ENCODE data around the gene VPS18. TPM values are rescaled to one million over a fixed set of nuclear protein-coding genes. Genes with fewer than 3 reads are reported as not detected.

The VPS18 gene
- total and polyA plus RNA-seq, 2 donors (not counting 3 experiments of a cell fraction or from before 2014, with no cell fraction given), result 29.3 to 32.8 TPM

GRCh38 chr15:40948706-40949473 is 54.6 kb downstream of the VPS18 start:
- Histone ChIP-seq H3K27ac (ENCODE audit: insufficient read depth, low read depth, low read length) (no peak overlapping the region), H3K27me3 (ENCODE audit: control insufficient read depth in 2 of 2, insufficient read depth in 2 of 2, low read length in 2 of 2) (no peaks in the 10 kb centered on the region), H4K20me1 (replicated peaks; ENCODE audit: control insufficient read depth, extremely low read depth, insufficient read depth, low read length) (no peaks in the 10 kb centered on the region), H3K4me3 (replicated peaks in 1 of 3; ENCODE audit: insufficient read depth in 1 of 3, low read depth in 1 of 3, low read length in 3 of 3) (no peak overlapping the region), H3K79me2 (ENCODE audit: control insufficient read depth, insufficient read depth, low read length) (no peaks in the 10 kb centered on the region), H2AFZ (ENCODE audit: low read depth, low read length) (no peak overlapping the region), H3K9me1 (replicated peaks; ENCODE audit: control insufficient read depth, extremely low read depth, insufficient read depth, low read length) (no peaks in the 10 kb centered on the region), H3K9ac (replicated peaks; ENCODE audit: extremely low read depth, insufficient read depth, low read length) (no peak overlapping the region), H3K36me3 (ENCODE audit: control insufficient read depth in 2 of 2, extremely low read depth in 1 of 2, insufficient read depth in 2 of 2, low read length in 2 of 2) (no peaks in the 10 kb centered on the region), H3K9me3 (replicated peaks; ENCODE audit: control insufficient read depth, insufficient read depth, low read length) (no peaks in the 10 kb centered on the region), H3K4me1 (ENCODE audit: control insufficient read depth, extremely low read depth, insufficient read depth, low read length) (peaks cover 8% of the 10 kb centered on the region), H3K4me2 (ENCODE audit: insufficient read depth, low read length) (no peak overlapping the region)
- dilution Hi-C loops (cut with MboI; ENCODE audit: extremely low pct_ligation_motif_present, low sequenced_read_pairs), result no loop called here
- no TSS peak for BruUV-seq (replicated peaks)
- ChIA-PET CTCF (interaction anchor here (0.7 to 2.2 kb wide), 2 partner anchors 18 to 70 kb away, joined by 3 to 7 read pairs; no protein-coding TSS in a partner anchor), POLR2A (no interaction called here)
- DNase-seq (ENCODE audit: low read depth, low spot score) (no peak), FAIRE-seq (no peak)
- intact Hi-C loops (cut with micrococcal nuclease), result loop anchor here (10.0 kb wide), 1 partner anchor 166 kb away; the partner anchor contains the start of gene INO80
- TF ChIP-seq FOS (IDR thresholded peaks at IDR 0.05; ENCODE audit: borderline replicate concordance, insufficient read depth, low read length), result no peak
- no peak for TF ChIP-seq MAX (IDR thresholded peaks at IDR 0.05; ENCODE audit: insufficient read depth, insufficient read length)
- no peak for TF ChIP-seq CTCF (IDR thresholded peaks at IDR 0.05; ENCODE audit: extremely low read depth in 1 of 2, insufficient read depth in 1 of 2, low read depth in 1 of 2, low read length in 2 of 2)
- TF ChIP-seq EZH2 (IDR thresholded peaks at IDR 0.05; ENCODE audit: borderline replicate concordance, low read depth, low read length, severe bottlenecking), result no peak

Measured in endothelial cell of umbilical vein (primary cell).